ENCODE results near the gene KTN1. TPM values are rescaled to one million over a fixed set of nuclear protein-coding genes. Genes with fewer than 3 reads are reported as not detected.

The KTN1 gene
- total and polyA plus RNA-seq, 2 experiments from 2014 or later, result 124 to 607 TPM

GRCh38 chr14:55702511-55702910 is 122.5 kb downstream of the KTN1 start:
- no peaks in the 10 kb centered on the region for H3K79me2 ChIP-seq (replicated peaks; ENCODE audit: insufficient read depth)
- H3K4me1 Mint-ChIP-seq, result peaks cover 17% of the 10 kb centered on the region
- no peak overlapping the region for H3K4me3 Mint-ChIP-seq

More at GRCh38 chr14:55702511-55702910, 122.5 kb downstream of the KTN1 start:
- peaks cover 7% of the 10 kb centered on the region; the same call in 1 of the 2 replicates for H3K4me1 ChIP-seq (ENCODE audit: insufficient read depth)
- H3K27ac ChIP-seq (ENCODE audit: low read depth), result no peak overlapping the region
- Mint-ChIP-seq H3K36me3 (ENCODE audit: low read depth) (peaks cover 2% of the 10 kb centered on the region; the same call in 1 of the 3 replicates), H3K27me3 (ENCODE audit: insufficient read depth, low read depth, poor library complexity) (peaks cover 1% of the 10 kb centered on the region), H3K9me3 (no peaks in the 10 kb centered on the region), H3K27ac (no peak overlapping the region)
- no peak for ATAC-seq
- H3K36me3 ChIP-seq (ENCODE audit: insufficient read depth), result no peaks in the 10 kb centered on the region
- H3K4me3 ChIP-seq, result no peak overlapping the region
- TF ChIP-seq NANOG (IDR thresholded peaks at IDR 0.05; ENCODE audit: borderline replicate concordance), result no peak
- TF ChIP-seq STAT1 (IDR thresholded peaks at IDR 0.05; ENCODE audit: unreplicated experiment), result no peak
- no peak for TF ChIP-seq JUNB (IDR thresholded peaks at IDR 0.05; ENCODE audit: unreplicated experiment)
- TF ChIP-seq EZH2phosphoT487 (IDR thresholded peaks at IDR 0.05; ENCODE audit: unreplicated experiment), result no peak
- TF ChIP-seq ZNF114 (CRISPR knock-in tag; IDR thresholded peaks at IDR 0.05), result no peak
- no peak for TF ChIP-seq ZNF331 (CRISPR knock-in tag; IDR thresholded peaks at IDR 0.05; ENCODE audit: low read depth)
- no peak for TF ChIP-seq ZNF462 (CRISPR knock-in tag; IDR thresholded peaks at IDR 0.05)
- TF ChIP-seq CREB1 (CRISPR knock-in tag; IDR thresholded peaks at IDR 0.05; ENCODE audit: low read depth), result no peak
- no peak for TF ChIP-seq CTCF (conservative IDR thresholded peaks at IDR 0.05; ENCODE audit: low read depth in 2 of 2)
- no peak for TF ChIP-seq POLR2AphosphoS5 (IDR thresholded peaks at IDR 0.05; ENCODE audit: low read depth)
- no peak for TF ChIP-seq ETS1 (IDR thresholded peaks at IDR 0.05)
- no peak for TF ChIP-seq EZH2 (IDR thresholded peaks at IDR 0.05; ENCODE audit: low read depth, unreplicated experiment)
- no peak for TF ChIP-seq REST (IDR thresholded peaks at IDR 0.05; ENCODE audit: unreplicated experiment)
- no peak for DNase-seq (ENCODE audit: low spot score)
- H3F3A ChIP-seq (replicated peaks; ENCODE audit: low read depth), result no peaks in the 10 kb centered on the region
- H3K9me2 ChIP-seq (ENCODE audit: insufficient read depth), result peaks cover 15% of the 10 kb centered on the region
- H4K20me1 ChIP-seq (replicated peaks; ENCODE audit: insufficient read depth), result no peaks in the 10 kb centered on the region; the same call in 1 of the 2 replicates
- no peak overlapping the region for H2AFZ ChIP-seq
- no peak overlapping the region for H3K4me2 ChIP-seq
- no peaks in the 10 kb centered on the region for H3K27me3 ChIP-seq (ENCODE audit: insufficient read depth)
